Heart left ventricle (tissue), 13 donors: ENCODE measurements around the gene ASPSCR1.

Experiments
- CTCF ChIP-seq, 12 donors: fragments of 200-600 bp; sonication (generic) in 4 of 12; IDR thresholded peaks; one replicate each; pipeline versions ENCODE4 v1.5.0 to v1.8.0; 2018 to 2022; ENCODE audit warnings: antibody characterized with exemption in 12 of 12, mild to moderate bottlenecking in 5 of 12
- POLR2A ChIP-seq, 2 donors: fragments of 450-650 bp; IDR thresholded peaks; one replicate each; pipeline ENCODE4 v1.6.1; 2017; ENCODE audit warnings: antibody characterized with exemption in 2 of 2, mild to moderate bottlenecking in 2 of 2, moderate library complexity in 2 of 2
- donor health status: ischemic (EF 13 %, LVEDD 7.1; RV severe dilation, severe dysfunction).
- donor health status: DM: no; HTN: yes; CAD: no.
- donor health status: DM: no; HTN: no; CAD: no.
- donor health status: ischemic (EF 25% LVEDD 6.9; RV normal size, moderate dysfunction).
- donor health status: ischemic (EF 25% LVEDD 5.7; RV mildly dilated, moderate dysfunction).
- donor health status: ischemic (EF 35%, LVEDD 5.7; RV mildly dilated, moderate dysfunction).
- donor health status: nonischemic (EF 11% LVEDD 7.7; RV severe dilation, severe dysfunction).
- donor health status: DM: yes; HTN: yes; CAD: no.
- donor health status: PGD.
- donor health status: ischemic (EF 29% LVEDD 5.4; RV normal size, mild dysfunction).
- donor health status: nonischemic (EF 23%, LVEDD 6.1; RV moderate dilation, normal function).

GRCh38 chr17:82007495-82008257 lies 30.2 kb downstream of the ASPSCR1 start:
- no peak for TF ChIP-seq CTCF (IDR thresholded peaks at IDR 0.05)
- TF ChIP-seq POLR2A (IDR thresholded peaks at IDR 0.05): no peak
